GM18520 (cell line): ENCODE data around the gene XPR1.
A peak's percentile ranks its signal among the peaks of the same experiment; 100 is the strongest.
"Not testable (repeated sequence)": the region's sequence is repeated elsewhere in the genome, so short reads cannot be mapped to it uniquely, and the experiment has no call there.

Experiments
- ATAC-seq: cut with Tn5 transposase; IDR thresholded peaks from one replicate; pipeline ENCODE4 v1.9.1; 2021; ENCODE audit not compliant: unreplicated experiment

XPR1 gene

GRCh38 chr1:180831507-180831906 is 199.7 kb downstream of the XPR1 start:
- not testable (repeated sequence) for ATAC-seq

GRCh38 chr1:180833180-180833579 is 201.4 kb downstream of the XPR1 start:
- ATAC-seq = not testable (repeated sequence)

DNA sequence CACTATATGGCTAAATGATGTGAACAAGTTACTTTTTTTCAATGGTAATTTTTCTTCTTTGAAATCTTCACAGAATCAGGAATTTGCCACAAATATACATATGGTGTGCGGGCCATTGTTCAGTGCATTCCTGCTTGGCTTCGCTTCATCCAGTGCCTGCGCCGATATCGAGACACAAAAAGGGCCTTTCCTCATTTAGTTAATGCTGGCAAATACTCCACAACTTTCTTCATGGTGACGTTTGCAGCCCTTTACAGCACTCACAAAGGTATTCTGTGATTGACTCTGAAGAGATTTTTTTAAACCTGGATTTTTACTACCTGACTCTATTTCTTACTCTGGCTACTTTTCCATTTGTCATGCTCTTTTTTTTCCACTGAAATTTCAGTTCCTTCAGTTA is 204.6 kb downstream of the XPR1 start:
- no peak for ATAC-seq

DNA sequence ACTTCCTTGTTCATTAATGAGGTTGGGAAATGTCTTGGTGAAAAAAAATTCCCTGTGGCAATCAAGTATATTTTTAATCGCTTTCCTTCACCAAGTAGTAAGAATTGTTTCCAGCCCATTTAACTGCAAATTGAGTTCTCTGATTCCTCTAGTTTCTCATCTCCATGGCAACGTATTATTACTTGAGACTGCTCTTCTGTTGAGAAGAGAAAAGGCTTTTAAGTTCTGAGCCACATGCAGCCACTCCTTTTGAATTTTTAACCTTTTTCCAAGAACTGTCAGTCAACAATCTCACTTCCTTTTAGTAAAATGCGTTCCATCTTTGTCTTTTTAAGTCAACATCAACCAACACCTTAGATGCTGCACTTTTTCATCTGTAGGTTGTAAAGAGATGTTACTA is 205.2 kb downstream of the XPR1 start:
- ATAC-seq = no peak

DNA sequence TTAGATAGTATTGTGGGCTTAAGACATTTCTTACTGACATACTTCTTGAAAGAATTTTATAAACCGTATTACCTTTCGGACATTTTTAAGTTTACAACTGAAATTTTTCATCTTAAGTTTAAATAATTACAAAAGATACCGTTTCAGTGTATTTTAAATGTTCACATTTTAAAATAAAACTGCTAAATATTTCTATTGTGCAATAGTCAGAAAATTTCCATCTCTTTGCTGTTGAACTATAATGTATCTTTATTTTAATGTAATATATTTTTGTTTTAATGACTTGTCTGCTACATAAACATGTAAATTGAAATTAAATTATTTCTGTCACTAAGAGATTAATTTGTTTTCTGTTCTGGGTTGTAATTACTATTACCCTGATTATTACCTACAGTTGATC is 206.7 kb downstream of the XPR1 start:
- ATAC-seq = no peak

GRCh38 chr1:180839547-180839946 is 207.7 kb downstream of the XPR1 start:
- no peak for ATAC-seq

DNA sequence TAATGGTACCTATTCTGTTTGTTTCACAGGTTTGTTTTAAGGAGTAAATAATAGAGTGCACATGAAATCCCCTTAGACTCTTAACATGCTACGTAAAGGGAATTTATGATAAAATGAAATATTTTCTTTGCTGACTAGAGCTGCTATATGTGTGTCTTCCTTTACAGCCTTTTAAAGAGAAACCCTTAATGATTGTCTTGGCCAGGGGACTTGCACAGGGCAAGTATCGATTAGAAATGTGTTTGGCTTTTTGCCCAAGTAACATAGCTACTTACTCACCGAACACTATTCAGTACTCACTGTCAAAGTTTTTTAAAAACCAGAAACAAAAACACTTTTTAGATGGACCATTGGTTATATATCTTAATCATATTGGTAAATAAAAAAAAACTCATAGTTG is 209.6 kb downstream of the XPR1 start:
- ATAC-seq = no peak

DNA sequence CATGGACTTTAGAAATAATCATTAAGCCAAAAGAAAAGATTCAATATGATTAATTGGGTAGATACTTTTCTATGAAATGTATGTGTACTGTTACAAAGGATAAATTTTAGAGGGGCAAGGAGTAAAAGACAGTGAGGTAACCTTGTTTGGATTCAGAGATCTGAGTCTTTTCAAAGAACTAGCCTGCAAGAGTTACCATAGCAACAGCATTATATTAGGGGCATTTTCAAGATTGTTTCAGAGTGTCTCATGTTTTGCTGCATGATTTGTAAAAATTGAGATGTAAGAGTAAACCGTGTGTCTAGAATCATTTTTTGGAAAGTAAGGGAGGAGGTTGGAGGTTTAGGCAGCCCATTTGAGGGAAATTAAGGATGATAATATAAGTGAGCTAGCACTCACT is 210.2 kb downstream of the XPR1 start:
- ATAC-seq = no peak

DNA sequence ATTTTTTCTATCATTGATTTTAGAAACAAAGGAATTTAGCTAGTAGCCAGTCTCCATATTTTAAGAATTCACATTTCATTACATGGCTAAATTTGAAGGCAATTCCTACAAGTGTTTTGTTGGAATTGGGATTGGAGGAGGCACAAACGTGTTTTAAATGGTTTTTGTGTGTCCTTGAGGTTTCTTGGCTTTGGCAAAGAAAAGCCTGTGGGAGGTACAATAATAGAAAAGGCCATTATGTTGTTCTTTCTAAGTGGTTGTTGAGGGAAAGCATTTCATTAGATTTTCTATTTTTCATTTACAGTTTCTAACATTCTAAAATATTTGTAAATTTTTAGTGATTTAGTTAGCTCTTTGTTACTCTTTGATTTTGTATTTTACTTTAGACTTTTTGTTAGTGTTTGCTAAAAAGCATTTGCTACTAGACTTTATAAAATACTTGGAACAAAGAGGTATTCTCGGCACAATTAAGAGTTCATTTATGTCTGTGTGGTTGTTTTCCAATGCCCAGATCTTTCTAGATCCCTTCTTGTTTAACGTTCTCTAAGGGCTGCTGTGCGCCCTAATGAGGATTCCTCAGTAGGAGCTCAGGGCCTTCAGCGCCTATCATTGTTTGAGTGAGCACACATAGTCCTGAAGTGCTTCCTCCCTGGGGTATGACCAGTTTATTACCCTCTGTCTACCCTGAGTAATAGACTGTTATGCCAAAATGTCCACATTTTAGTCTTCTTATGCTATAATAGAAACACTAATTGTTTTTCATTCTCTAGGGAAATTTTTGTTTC is 210.9 kb downstream of the XPR1 start:
- no peak for ATAC-seq

- no peak for ATAC-seq
These were observed 213.5 kb downstream of the XPR1 start for GRCh38 chr1:180845352-180845751.

- no peak for ATAC-seq
These were observed 216.4 kb downstream of the XPR1 start for GRCh38 chr1:180848191-180848590.

DNA sequence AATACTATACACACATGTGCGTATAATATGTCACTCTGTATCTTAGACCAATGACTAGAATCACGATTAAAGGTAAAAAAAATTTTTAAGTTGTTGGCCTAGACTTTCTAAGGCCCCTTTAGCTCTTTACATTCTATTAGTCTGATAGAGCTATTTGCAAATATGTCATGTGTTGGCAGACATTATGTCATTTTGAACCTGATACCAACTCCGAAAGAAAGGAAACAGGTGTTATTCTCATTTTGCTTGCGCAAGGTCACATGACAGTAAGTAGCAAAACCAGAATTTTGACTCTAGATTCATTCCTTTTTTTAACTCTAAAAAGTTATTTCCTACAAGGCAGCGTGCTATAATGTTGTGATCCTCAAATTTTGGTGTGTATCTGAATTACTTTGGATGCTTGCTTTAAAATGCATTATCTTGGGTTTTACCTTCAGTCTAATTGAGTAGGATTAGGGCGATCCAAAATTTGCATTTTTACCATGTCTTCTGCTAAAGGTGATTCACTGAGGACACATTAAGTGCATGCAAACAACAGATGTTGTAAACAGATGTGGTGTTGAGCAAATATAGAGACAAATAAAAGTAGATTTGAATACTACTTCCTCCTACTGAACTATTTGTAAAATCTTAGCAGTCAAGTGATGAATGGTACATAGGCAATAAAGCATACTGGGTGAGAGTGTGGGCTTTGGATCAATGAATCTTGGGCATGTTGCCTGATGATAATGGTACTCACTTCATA is 217.4 kb downstream of the XPR1 start:
- ATAC-seq = peak; percentile 71

GRCh38 chr1:180851995-180852887 is 220.4 kb downstream of the XPR1 start:
- no peak for ATAC-seq

DNA sequence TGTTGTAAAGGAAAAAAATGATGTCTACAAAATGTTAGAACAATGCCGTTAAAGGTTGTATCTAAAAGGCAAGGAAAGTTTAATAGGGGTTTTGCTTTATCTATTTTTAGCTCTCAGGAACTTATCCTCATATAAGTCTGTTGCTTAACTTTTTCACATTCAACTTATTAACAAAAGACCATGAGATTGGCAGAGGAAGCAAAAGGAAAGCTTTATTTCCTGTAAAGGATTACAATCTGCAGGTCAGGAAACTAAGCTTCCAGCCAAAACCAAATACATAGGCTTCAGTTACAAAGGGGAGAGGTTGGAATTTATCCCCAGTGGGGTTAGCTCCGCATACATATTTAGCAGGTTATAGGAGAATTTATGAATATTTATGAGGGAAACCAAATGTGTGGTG is 222.2 kb downstream of the XPR1 start:
- no peak for ATAC-seq

DNA sequence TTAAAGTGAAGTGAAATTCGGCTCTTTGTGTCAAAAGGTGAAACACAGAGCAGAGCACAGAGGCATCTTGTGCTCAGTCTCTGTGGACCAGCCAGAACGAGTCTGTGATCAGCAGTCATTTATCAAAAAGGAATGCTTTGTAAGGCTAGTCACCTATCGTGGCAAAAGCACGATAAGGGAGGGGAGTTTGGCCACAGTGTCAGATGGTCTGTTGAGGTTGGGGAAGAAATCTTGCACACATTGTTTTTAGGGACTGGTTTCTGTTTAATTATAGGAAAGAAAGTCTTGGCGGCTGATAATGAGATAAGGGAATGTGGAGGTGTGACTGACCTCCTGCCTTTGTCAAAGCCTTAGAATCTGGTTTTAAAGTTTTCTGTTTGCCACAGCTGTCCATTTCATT is 222.6 kb downstream of the XPR1 start:
- no peak for ATAC-seq

GRCh38 chr1:180857947-180858725 is 226.3 kb downstream of the XPR1 start:
- ATAC-seq = not testable (repeated sequence)

GRCh38 chr1:180859306-180859705 is 227.5 kb downstream of the XPR1 start:
- ATAC-seq = no peak

DNA sequence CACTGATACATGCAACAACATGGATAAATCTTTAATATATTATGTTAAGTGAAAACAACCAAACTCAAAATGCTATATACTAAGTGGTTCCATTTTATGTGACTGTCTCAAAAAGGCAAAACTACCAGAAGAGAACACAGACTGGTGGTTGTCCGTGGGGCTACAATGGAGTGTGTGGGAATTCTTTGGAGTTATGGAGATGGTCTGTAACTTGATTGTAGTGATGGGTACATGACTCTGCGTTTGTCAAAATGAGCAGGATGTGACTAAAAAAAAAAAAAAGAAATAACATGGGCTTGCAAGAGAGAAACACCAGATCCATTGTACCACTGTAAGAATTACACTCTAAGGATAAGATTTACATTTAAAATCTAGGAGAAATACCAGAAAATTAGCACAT is 228.7 kb downstream of the XPR1 start:
- no peak for ATAC-seq

DNA sequence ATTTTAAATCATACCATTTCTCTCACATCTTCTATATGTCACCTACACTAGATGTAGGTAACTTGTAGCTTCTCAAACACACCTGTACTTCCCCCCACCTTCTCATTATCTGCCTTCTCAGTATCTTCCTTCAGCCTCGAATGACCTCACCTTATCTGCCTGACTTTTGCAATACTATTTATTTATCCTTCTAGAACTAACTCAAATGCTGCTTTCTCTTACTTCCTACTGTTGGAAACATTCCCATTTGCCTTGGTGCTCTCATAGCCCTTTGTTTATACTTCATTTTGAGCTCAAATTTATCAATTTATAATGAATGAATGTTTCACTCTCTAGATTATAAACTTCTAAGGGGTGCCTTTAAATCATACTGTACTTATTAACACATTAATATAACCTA is 230.5 kb downstream of the XPR1 start:
- ATAC-seq = no peak

GRCh38 chr1:180863158-180863775 is 231.4 kb downstream of the XPR1 start:
- ATAC-seq = no peak
